ENCODE results near the gene SGPP1. TPM values are rescaled to one million over a fixed set of nuclear protein-coding genes. Genes with fewer than 3 reads are reported as not detected.

Gene SGPP1, protein sequence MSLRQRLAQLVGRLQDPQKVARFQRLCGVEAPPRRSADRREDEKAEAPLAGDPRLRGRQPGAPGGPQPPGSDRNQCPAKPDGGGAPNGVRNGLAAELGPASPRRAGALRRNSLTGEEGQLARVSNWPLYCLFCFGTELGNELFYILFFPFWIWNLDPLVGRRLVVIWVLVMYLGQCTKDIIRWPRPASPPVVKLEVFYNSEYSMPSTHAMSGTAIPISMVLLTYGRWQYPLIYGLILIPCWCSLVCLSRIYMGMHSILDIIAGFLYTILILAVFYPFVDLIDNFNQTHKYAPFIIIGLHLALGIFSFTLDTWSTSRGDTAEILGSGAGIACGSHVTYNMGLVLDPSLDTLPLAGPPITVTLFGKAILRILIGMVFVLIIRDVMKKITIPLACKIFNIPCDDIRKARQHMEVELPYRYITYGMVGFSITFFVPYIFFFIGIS
- total RNA-seq (10 to 100 TPM; 16.4 to 16.6 TPM), polyA plus RNA-seq (10 to 100 TPM in 2 of 3 donors, 1 to 10 TPM in 1; 9.2 to 14.5 (median 11.3) TPM), total RNA-seq (12.8 to 27.8 (median 21.5) reads per million in 6 experiments)

DNA sequence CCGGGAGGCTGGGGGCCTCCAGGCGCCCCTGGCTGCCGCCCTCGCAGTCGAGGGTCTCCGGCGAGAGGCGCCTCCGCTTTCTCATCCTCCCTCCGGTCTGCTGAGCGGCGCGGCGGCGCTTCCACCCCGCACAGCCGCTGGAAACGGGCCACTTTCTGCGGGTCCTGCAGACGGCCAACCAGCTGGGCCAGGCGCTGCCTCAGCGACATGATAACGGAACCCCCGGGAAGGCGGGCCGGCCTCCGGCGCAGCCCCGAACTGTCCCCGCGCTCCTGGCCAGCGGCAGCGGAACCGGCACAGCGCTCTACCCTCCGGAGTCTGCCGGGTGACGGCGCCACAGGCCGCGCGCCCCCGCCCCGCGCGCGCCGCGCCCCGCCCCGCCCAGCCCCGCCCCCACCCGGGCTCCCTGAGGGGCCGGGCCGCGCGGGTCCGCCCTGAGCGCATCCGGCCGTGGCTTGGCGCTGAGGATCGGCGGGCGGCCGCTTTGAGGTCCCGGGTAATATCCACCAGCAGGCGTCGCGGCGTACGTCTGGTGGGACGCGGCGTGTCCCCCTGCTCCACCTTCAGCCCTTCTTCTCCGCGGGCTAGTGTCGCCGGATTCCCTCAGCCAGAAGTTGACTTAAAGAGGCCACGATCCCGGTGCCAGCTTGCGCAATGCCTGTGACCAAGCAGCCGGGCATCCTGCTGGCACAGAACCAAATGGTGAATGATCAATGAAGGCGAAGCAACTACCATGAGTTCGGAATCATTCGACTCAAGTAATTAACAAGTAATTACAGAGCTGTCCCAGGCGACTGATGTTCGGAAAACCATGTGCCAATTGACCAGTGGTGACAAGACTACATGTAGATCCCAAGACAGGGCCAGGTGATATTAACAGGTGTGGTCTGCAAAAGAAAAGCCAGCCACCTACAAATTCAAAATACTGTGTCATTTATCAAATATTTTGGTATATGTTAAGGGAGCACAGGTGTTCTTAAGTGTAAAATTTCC lies at the start of gene SGPP1:
SGPP1 (minus strand) TSS at position 330 of the 993 bp plus-strand sequence; CDS start at position 209, 121 bp downstream.
- Mint-ChIP-seq H3K27me3 (no peaks in the 10 kb centered on the region), H3K4me3 (peak within 1 kb of the TSS; percentile 96 to 99 (median 99)), H3K27ac (peak within 1 kb of the TSS; percentile 95 to 98 (median 97)), H3K36me3 (peaks cover 2 to 5% (median 3%) of the 10 kb centered on the region in 3 donors), H3K9me3 (no peaks in the 10 kb centered on the region), H3K4me1 (peaks cover 25 to 44% (median 43%) of the 10 kb centered on the region in 4 donors)
- POLR2A ChIA-PET = interaction anchor here (0.6 to 6.6 kb wide), 14 partner anchors 9 to 1861 kb away, joined by 3 to 94 read pairs (median 4); partner anchors contain the start of genes PPP2R5E, WDR89 and ZBTB1
- ATAC-seq (peak; percentile 88 to 89), DNase-seq (peak; percentile 74 to 91 (median 81))

DNA sequence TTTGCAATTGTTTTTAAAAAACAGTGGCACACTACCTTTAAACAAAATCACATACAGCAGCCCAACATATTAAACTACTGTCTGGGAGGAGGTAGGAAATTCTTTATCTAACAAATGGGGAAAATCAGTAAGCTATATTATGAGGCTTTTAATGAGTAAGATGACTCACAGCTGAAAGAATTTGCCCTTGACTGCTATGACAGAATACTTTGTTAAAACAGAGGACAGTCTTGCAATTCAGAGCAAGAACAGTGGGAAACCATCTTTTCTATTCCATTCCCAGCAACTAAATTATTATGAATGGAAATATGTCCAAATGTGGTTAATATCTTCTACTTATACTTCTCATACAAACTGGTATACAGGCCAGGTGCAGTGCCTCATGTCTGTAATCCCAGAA lies 49.2 kb upstream of the SGPP1 start:
- H3K27me3 Mint-ChIP-seq = no peaks in the 10 kb centered on the region
- no peak overlapping the region for H3K4me3 Mint-ChIP-seq
- no peak overlapping the region for H3K27ac Mint-ChIP-seq
- ATAC-seq = no peak
- DNase-seq = no peak
- no peaks in the 10 kb centered on the region for H3K9me3 Mint-ChIP-seq
- POLR2A ChIA-PET = interaction anchor here (0.5 kb wide), 1 partner anchor 15 kb away, joined by 4 read pairs; no protein-coding TSS in a partner anchor
- no peaks in the 10 kb centered on the region for H3K36me3 Mint-ChIP-seq
- H3K4me1 Mint-ChIP-seq = no peaks in the 10 kb centered on the region

DNA sequence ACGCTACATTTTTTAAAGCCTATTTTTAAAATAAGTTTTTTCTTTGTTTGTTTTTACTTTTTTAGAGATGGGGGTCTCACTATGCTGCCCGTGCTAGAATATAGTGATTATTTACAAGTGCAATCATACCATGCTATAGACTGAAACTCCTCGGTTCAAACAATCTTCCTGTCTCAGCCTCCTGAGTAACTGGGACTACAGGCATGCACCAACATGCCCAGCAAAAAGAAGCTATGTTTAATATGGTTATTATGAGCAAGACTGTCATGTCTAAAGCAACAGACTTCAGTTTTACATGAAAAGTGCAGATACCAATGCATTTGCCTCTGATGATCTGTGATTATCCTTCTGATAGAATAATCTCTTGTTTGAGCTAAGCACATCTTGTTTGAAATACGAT lies 45.6 kb upstream of the SGPP1 start:
- H3K4me1 Mint-ChIP-seq = peaks cover 0 to 6% (median 3%) of the 10 kb centered on the region in 4 donors
- DNase-seq (no peak), ATAC-seq (no peak)
- H3K27me3 Mint-ChIP-seq = no peaks in the 10 kb centered on the region
- no peak overlapping the region for H3K4me3 Mint-ChIP-seq
- POLR2A ChIA-PET = no interaction called here
- H3K9me3 Mint-ChIP-seq = no peaks in the 10 kb centered on the region
- H3K27ac Mint-ChIP-seq = no peak overlapping the region
- H3K36me3 Mint-ChIP-seq = no peaks in the 10 kb centered on the region

DNA sequence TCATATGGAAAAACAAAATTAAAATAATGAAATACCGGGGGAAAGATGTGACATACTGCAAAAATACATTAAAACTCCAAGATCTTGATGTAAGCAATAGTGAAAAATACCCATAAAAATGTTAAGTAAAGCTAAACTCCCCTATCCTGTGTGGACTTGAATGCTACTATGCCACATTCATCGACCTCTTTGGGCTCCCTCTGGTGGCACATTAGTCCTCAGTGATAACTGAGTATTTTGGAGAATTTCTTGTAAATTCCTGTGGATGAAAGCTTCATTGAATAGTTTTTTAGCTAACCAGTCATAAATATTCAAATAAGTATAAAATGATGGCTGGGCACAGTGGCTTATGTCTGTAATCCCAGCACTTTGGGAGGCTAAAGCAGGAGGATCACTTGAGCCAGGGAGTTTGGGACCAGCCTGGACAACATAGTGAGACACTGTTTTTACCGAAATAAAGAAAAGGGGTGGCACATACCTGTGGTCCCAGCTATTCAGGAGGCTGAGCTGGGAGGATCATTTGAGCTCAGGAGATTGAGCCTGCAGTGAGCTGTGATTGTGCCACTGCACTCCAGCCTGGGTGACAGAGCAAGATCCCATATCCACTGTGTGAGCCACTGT lies 42.4 kb upstream of the SGPP1 start:
- no peaks in the 10 kb centered on the region for H3K36me3 Mint-ChIP-seq
- ATAC-seq (peak; percentile 87 to 96), DNase-seq (peak; percentile 17 to 82 (median 56))
- H3K27me3 Mint-ChIP-seq = no peaks in the 10 kb centered on the region
- POLR2A ChIA-PET = interaction anchor here (0.6 to 2.0 kb wide), 10 partner anchors 10 to 179 kb away, joined by 3 to 7 read pairs (median 4); partner anchors contain the start of gene SGPP1
- no peaks in the 10 kb centered on the region for H3K9me3 Mint-ChIP-seq
- peak overlapping the region in 3 of 10 donors; percentile 9 to 11 (median 11) for H3K27ac Mint-ChIP-seq
- no peak overlapping the region for H3K4me3 Mint-ChIP-seq
- H3K4me1 Mint-ChIP-seq = peaks cover 0 to 6% (median 3%) of the 10 kb centered on the region in 4 donors

DNA sequence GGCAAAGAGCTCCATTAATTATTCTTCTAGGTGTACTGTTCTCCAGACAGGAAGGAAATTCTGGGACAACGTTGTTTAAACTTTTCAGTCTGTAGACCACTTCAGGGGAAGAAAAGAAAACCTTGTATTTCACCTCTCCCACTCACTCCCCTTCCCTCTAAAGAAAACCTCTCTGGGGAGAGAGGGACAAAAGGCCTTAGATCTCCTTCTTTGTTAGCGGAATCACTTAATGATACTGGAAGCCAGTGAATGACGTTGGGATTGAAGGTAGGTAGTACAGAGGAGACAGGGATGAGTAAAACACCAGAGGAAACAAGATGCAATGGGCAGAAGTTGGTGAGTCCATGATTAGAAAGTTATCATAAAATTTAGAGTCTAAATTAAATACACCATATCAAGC lies 38.7 kb upstream of the SGPP1 start:
- Mint-ChIP-seq H3K27ac (no peak overlapping the region), H3K4me1 (peaks cover 0 to 6% (median 3%) of the 10 kb centered on the region in 4 donors), H3K27me3 (no peaks in the 10 kb centered on the region), H3K36me3 (no peaks in the 10 kb centered on the region), H3K4me3 (no peak overlapping the region), H3K9me3 (no peaks in the 10 kb centered on the region)
- POLR2A ChIA-PET = interaction anchor here (1.4 kb wide), 1 partner anchor 116 kb away, joined by 3 read pairs; no protein-coding TSS in a partner anchor
- ATAC-seq (no peak), DNase-seq (no peak)

DNA sequence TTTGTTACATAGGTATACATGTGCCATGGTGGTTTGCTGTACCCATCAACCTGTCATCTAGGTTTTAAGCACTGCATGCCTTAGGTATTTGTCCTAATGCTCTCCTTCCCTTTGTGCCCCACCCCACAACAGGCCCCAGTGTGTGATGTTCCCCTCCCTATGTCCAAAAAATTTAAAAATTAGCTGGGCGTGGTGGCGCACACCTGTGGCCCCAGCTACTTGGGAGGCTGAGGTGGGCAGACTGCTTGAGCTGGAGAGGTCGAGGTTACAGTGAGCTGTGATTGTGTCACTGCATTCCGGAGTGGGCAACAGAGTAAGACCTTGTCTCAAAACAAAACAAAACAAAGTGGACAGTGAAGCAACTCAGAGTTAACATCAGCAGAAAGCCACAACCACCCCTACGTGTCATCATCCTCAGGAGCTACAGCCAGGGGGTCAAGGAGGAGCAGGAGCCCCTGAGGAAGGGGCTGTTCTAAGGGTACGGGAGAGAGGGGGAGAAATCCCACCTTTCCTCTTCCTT lies 36.8 kb upstream of the SGPP1 start:
- POLR2A ChIA-PET = no interaction called here
- peak overlapping the region in 1 of 10 donors; percentile 48 for H3K27ac Mint-ChIP-seq
- H3K36me3 Mint-ChIP-seq = no peaks in the 10 kb centered on the region

DNA sequence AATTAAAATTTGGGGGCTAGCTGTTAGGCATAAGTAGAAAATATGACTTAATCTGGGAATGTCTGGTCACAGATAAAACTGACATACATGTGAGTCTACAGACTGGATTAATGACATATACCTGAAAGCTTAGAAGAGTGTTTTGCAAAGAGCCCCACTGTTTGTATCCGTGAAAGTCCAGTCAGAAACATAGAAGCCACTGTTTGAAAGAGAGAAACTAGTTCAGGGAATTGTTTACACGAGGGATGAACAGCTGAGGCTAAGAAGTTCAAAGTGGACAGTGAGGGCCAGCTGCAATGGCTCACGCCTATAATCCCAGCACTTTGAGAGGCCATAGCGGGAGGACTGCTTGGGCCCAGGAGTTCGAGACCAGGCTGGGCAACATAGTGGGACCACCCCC lies 36.2 kb upstream of the SGPP1 start:
- POLR2A ChIA-PET = no interaction called here
- H3K9me3 Mint-ChIP-seq = no peaks in the 10 kb centered on the region
- no peak overlapping the region for H3K4me3 Mint-ChIP-seq
- H3K36me3 Mint-ChIP-seq = no peaks in the 10 kb centered on the region
- DNase-seq (no peak), ATAC-seq (no peak)
- peaks cover 4 to 17% (median 13%) of the 10 kb centered on the region in 4 donors for H3K4me1 Mint-ChIP-seq
- H3K27me3 Mint-ChIP-seq = no peaks in the 10 kb centered on the region
- H3K27ac Mint-ChIP-seq = no peak overlapping the region

More for the DNA sequence above, 36.8 kb upstream of the SGPP1 start:
- H3K4me3 Mint-ChIP-seq = no peak overlapping the region
- H3K27me3 Mint-ChIP-seq = no peaks in the 10 kb centered on the region
- DNase-seq (no peak), ATAC-seq (no peak)
- no peaks in the 10 kb centered on the region for H3K9me3 Mint-ChIP-seq
- peaks cover under 1 to 13% (median 7%) of the 10 kb centered on the region in 4 donors for H3K4me1 Mint-ChIP-seq

DNA sequence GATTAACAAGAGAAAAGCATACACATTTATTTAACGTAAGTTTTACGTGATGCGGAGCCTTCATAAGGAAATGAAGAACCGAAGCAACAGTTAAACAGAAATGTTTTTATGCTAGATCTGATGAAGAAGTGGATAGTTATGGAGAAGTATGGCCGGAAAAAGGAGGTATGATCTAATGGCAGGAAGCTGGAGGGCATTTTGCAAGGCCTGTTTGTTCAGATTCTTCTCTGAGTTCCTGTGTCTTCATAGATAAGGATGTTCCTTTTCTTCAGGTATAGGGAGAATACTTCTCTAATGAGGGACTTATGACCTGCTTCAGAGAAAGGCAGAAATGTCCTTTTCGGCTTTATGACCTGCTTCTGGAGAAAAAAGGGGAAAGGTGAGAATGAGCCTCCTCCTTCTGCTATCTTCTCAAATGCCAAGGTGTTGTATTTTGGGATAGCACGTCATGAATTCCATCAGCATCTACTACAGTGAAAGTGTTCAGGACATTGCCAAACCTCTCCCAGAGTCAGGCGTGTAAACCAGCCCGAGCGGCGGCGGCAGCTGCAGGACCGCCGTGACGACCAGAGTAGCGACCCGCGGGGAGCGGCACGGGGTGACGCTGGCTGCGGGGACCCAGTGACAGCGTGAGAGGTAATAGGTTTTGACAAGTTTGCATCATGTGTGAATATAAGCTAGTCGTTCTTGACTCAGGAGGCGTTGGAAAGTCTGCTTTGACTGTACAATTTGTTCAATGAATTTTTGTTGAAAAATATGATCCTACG lies 33.7 kb upstream of the SGPP1 start:
- H3K9me3 Mint-ChIP-seq = no peaks in the 10 kb centered on the region
- H3K4me1 Mint-ChIP-seq = peaks cover 4 to 19% (median 12%) of the 10 kb centered on the region in 4 donors
- ATAC-seq = no peak
- H3K4me3 Mint-ChIP-seq = peak overlapping the region in 4 of 10 donors; percentile 2 to 38 (median 22)
- POLR2A ChIA-PET = interaction anchor here (0.7 kb wide), 1 partner anchor 15 kb away, joined by 4 read pairs; no protein-coding TSS in a partner anchor
- no peaks in the 10 kb centered on the region for H3K36me3 Mint-ChIP-seq
- peak overlapping the region in 7 of 10 donors; percentile 13 to 87 (median 58) for H3K27ac Mint-ChIP-seq
- no peak for DNase-seq
- H3K27me3 Mint-ChIP-seq = no peaks in the 10 kb centered on the region

DNA sequence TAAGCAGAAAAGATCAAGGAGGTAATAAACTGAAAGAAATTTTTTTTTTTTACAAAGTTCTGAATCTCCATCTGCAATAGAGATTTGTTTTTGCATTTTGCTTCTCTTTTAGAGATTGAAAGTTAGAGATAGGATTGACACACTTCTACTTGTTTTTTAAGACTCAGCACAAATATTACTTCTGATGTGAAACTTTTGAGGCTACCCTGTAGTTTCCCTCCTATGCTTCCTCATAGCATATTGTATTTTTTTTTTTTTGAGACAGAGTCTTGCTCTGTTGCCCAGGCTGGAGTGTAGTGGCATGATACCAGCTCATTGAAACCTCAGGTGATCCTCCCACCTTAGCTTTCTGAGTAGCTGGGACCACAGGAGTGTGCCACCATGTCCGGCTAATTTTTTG lies 32.1 kb upstream of the SGPP1 start:
- peak overlapping the region in 9 of 10 donors; percentile 71 to 99 (median 92) for H3K27ac Mint-ChIP-seq
- H3K27me3 Mint-ChIP-seq = no peaks in the 10 kb centered on the region
- H3K4me1 Mint-ChIP-seq = peaks cover 4 to 19% (median 12%) of the 10 kb centered on the region in 4 donors
- H3K9me3 Mint-ChIP-seq = no peaks in the 10 kb centered on the region
- ATAC-seq (peak in 1 of 2 donors; percentile 21), DNase-seq (no peak)
- POLR2A ChIA-PET = interaction anchor here (0.7 kb wide), 1 partner anchor 10 kb away, joined by 3 read pairs; no protein-coding TSS in a partner anchor
- peak overlapping the region in 9 of 10 donors; percentile 68 to 90 (median 83) for H3K4me3 Mint-ChIP-seq
- no peaks in the 10 kb centered on the region for H3K36me3 Mint-ChIP-seq

DNA sequence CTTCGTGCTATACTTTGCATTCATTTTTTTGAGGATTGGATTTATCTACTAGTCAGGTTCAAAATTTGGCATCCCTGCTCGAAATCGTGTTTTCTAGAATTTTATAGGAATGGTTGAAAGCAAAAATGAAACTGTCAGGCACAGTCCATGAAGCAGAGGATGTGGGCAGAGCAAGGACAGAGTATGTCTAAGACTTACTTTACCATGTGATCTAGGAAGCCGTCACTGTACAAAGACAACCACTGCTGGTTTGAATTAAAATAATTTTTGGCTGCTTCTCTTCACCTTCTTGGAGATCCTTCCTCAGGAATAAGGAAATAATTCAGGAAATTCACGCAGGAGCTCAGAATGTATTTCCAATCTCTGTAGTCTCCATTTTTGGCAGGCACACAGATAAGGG lies 31.6 kb upstream of the SGPP1 start:
- Mint-ChIP-seq H3K27me3 (no peaks in the 10 kb centered on the region), H3K27ac (peak overlapping the region; percentile 71 to 99 (median 92)), H3K36me3 (no peaks in the 10 kb centered on the region), H3K4me3 (peak overlapping the region; percentile 68 to 90 (median 83)), H3K4me1 (peaks cover 4 to 19% (median 12%) of the 10 kb centered on the region in 4 donors), H3K9me3 (no peaks in the 10 kb centered on the region)
- peak in 5 of 10 donors; percentile 2 to 56 (median 34) for DNase-seq
- ATAC-seq = peak; percentile 95 to 100
- POLR2A ChIA-PET = interaction anchor here (0.7 kb wide), 1 partner anchor 156 kb away, joined by 3 read pairs; no protein-coding TSS in a partner anchor

DNA sequence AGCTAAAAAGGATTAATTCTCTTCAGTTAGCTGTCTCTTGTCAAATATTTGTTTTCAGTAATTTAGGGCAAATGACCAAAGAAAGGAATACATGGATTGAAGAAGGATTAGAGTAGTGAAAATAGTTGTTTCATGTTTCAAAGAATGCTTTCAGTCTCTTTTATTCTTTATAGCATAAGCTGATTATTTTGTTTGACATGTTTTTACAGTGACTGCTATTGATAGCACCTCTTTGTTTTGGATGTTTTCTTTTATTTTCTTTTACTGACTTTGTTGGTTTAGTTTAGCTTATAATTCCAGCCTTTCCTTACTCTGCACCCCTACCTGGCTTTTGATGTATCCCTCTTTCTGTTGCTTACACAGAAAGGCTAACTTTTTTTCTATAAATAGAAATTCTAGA lies 29.3 kb upstream of the SGPP1 start:
- Mint-ChIP-seq H3K9me3 (no peaks in the 10 kb centered on the region), H3K27me3 (no peaks in the 10 kb centered on the region), H3K36me3 (no peaks in the 10 kb centered on the region), H3K4me1 (peaks cover 4 to 22% (median 12%) of the 10 kb centered on the region in 4 donors), H3K27ac (peak overlapping the region in 7 of 10 donors; percentile 7 to 62 (median 34)), H3K4me3 (no peak overlapping the region)
- POLR2A ChIA-PET = interaction anchor here (0.7 kb wide), 2 partner anchors 214 to 323 kb away, joined by 3 to 4 read pairs; partner anchors contain the start of gene PPP2R5E
- ATAC-seq (no peak), DNase-seq (no peak)

All from naive thymus-derived CD8-positive, alpha-beta T cell (primary cell).